Coronary artery (tissue), 2 donors: ENCODE measurements around the gene LRIG3.
A peak's percentile ranks its signal among the peaks of the same experiment; 100 is the strongest.

Source experiments
- DNase-seq: peaks from one replicate; pipeline ENCODE4 v3.0.0-alpha.2; 2017; ENCODE audit warnings: low spot score
- H3K27ac ChIP-seq, 2 donors: fragments of 200-600 bp; sonication (generic); one replicate each; pipeline ENCODE4 v1.5.1; 2016 to 2019
- H3K4me3 ChIP-seq: fragments of 200-600 bp; sonication (generic); 2 replicates; pipeline ENCODE4 v1.5.1; 2016; ENCODE audit warnings: mild to moderate bottlenecking, moderate library complexity
- CTCF ChIP-seq: fragments of 200-600 bp; sonication (generic); IDR thresholded peaks from one replicate; pipeline ENCODE4 v1.5.1; 2019; ENCODE audit warnings: antibody characterized with exemption

LRIG3 gene

GRCh38 chr12:58922849-58923248, 2.5 kb upstream of the LRIG3 start:
- no peak for TF ChIP-seq CTCF
- DNase-seq = no peak
- Histone ChIP-seq H3K27ac (no peak overlapping the region), H3K4me3 (no peak overlapping the region)

- no peak for DNase-seq
- H3K4me3 ChIP-seq = peak overlapping the region; percentile 90
- TF ChIP-seq CTCF = no peak
- peak overlapping the region; percentile 97 to 99 for H3K27ac ChIP-seq
These were observed 907 bp upstream of the LRIG3 start for GRCh38 chr12:58920961-58921861.

GRCh38 chr12:58919231-58920101, 838 bp downstream of the LRIG3 start:
- Histone ChIP-seq H3K4me3 (peak overlapping the region; percentile 90), H3K27ac (peak overlapping the region; percentile 97 to 99)
- DNase-seq = peak; percentile 78
- no peak for TF ChIP-seq CTCF

GRCh38 chr12:58918469-58918844, 1.8 kb downstream of the LRIG3 start:
- no peak for DNase-seq

GRCh38 chr12:58917699-58918468, 2.4 kb downstream of the LRIG3 start:
- Histone ChIP-seq H3K4me3 (peak overlapping the region; percentile 90), H3K27ac (peak overlapping the region; percentile 97 to 99)
- no peak for TF ChIP-seq CTCF
- no peak for DNase-seq

More at GRCh38 chr12:58918469-58918844, 1.8 kb downstream of the LRIG3 start:
- TF ChIP-seq CTCF = no peak
- H3K27ac ChIP-seq = peak overlapping the region; percentile 97 to 99
- H3K4me3 ChIP-seq = peak overlapping the region; percentile 90

GRCh38 chr12:58916921-58917511, 3.3 kb downstream of the LRIG3 start:
- no peak for DNase-seq
- Histone ChIP-seq H3K27ac (peak overlapping the region; percentile 97 to 99), H3K4me3 (peak overlapping the region; percentile 90)
- TF ChIP-seq CTCF = no peak
